HCT116 (cell line): Measurements from ENCODE around the gene LMAN2L. TPM values are rescaled to one million over a fixed set of nuclear protein-coding genes. Genes with fewer than 3 reads are reported as not detected.

Experiments used
- ATAC-seq: fragments of 200-7000 bp; cut with Tn5 transposase; 2 replicates; pipeline ENCODE4 v1.9.1; 2020; ENCODE audit warnings: mild to moderate bottlenecking, moderate library complexity
- BruUV-seq: library from RNA; stranded (reverse); fragments of 400-500 nt; replicated peaks from 2 replicates; lab custom pipeline; 2021; lab: Mats Ljungman, UMichigan
- CTCF ChIA-PET: fragments of 300-600 bp; sonication (Branson Sonifier 250); formaldehyde crosslinking; loops from one replicate; lab custom pipeline; 2021; ENCODE audit warnings: antibody characterized with exemption; lab: Charles Lee
- POLR2A ChIA-PET: fragments of 300-600, 350-600 bp; sonication (Branson Sonifier 250); formaldehyde crosslinking; loops from one replicate; lab custom pipeline; 2021; ENCODE audit warnings: antibody characterized with exemption; lab: Charles Lee
- RAD21 ChIA-PET, 2 experiments: fragments of 300-600 bp; sonication (Branson Sonifier 250); formaldehyde crosslinking; loops; one replicate each; lab custom pipeline; 2023; ENCODE audit warnings: low total read pairs in 2 of 2; ENCODE audit not compliant: uncharacterized antibody in 2 of 2, unreplicated experiment in 2 of 2, low non-redundant PET in 1 of 2; lab: Charles Lee
- DNase-seq: peaks from one replicate; pipeline ENCODE4 v3.0.0-alpha.2; 2010; ENCODE audit warnings: low read depth, low spot score
- H2AFZ ChIP-seq: fragments of 200-600 bp; shearing (Covaris generic), sonication (generic); 2 replicates; pipeline ENCODE4 v1.6.1; 2017; ENCODE audit warnings: low read depth, mixed run types, mixed read lengths, antibody characterized with exemption, low read length; ENCODE audit not compliant: poor library complexity, severe bottlenecking
- H3K27ac ChIP-seq: 2 replicates; pipeline ENCODE4 v1.5.1; 2012; ENCODE audit warnings: low read depth, low read length
- H3K27me3 ChIP-seq: fragments of 200-600 bp; sonication (generic); 2 replicates; pipeline ENCODE4 v1.6.1; 2016; ENCODE audit warnings: mixed run types, low read length, mixed read lengths; ENCODE audit not compliant: insufficient read depth
- H3K36me3 ChIP-seq, 2 experiments: fragments of 200-500 bp in 1 of 2; fragments of 200-600 bp in 1 of 2; sonication (Bioruptor generic) in 1 of 2; sonication (generic) in 1 of 2; 2 replicates each; pipeline versions ENCODE4 v1.5.1 to v1.6.1; 2014 to 2016; ENCODE audit warnings: low read length in 2 of 2, inconsistent platforms in 1 of 2, mixed read lengths in 1 of 2, mixed run types in 1 of 2; ENCODE audit not compliant: insufficient read depth in 2 of 2, control insufficient read depth in 1 of 2
- H3K4me1 ChIP-seq, 2 experiments: fragments of 200-600 bp in 1 of 2; sonication (generic) in 1 of 2; 2 replicates each; pipeline versions ENCODE4 v1.5.1 to v1.6.1; 2012 to 2017; ENCODE audit warnings: low read length in 2 of 2, inconsistent platforms in 1 of 2, mild to moderate bottlenecking in 1 of 2, mixed read lengths in 1 of 2, mixed run types in 1 of 2, moderate library complexity in 1 of 2; ENCODE audit not compliant: insufficient read depth in 2 of 2, control insufficient read depth in 1 of 2
- H3K4me2 ChIP-seq: fragments of 200-600 bp; sonication (generic); 2 replicates; pipeline ENCODE4 v1.6.1; 2017; ENCODE audit warnings: mixed run types, low read length, mixed read lengths
- H3K4me3 ChIP-seq, 2 experiments: fragments of 200-600 bp in 1 of 2; sonication (generic) in 1 of 2; replicated peaks in 1 of 2; 2 replicates each; pipeline ENCODE4 v1.5.1; 2011 to 2016; ENCODE audit warnings: low read length in 2 of 2, control low read depth in 1 of 2, low read depth in 1 of 2, mild to moderate bottlenecking in 1 of 2, mixed read lengths in 1 of 2, mixed run types in 1 of 2
- H3K79me2 ChIP-seq: fragments of 200-600 bp; sonication (generic); 2 replicates; pipeline ENCODE4 v1.6.1; 2017; ENCODE audit warnings: mild to moderate bottlenecking, mixed run types, low read length, moderate library complexity, mixed read lengths; ENCODE audit not compliant: insufficient read depth
- H3K9ac ChIP-seq: fragments of 200-600 bp; sonication (generic); 2 replicates; pipeline ENCODE4 v1.6.1; 2016; ENCODE audit warnings: low read length, mixed read lengths
- H3K9me2 ChIP-seq: fragments of 200-600 bp; sonication (generic), shearing (Covaris generic); 2 replicates; pipeline ENCODE4 v1.6.1; 2017; ENCODE audit warnings: mixed run types, mild to moderate bottlenecking, moderate library complexity; ENCODE audit not compliant: insufficient read depth
- H3K9me3 ChIP-seq, 2 experiments: fragments of 200-500 bp in 1 of 2; fragments of 200-600 bp in 1 of 2; sonication (Bioruptor generic) in 1 of 2; sonication (generic) in 1 of 2; 2 replicates each; pipeline ENCODE4 v1.6.1; 2014 to 2017; ENCODE audit warnings: low read length in 2 of 2, mixed read lengths in 2 of 2, inconsistent platforms in 1 of 2, low read depth in 1 of 2, mild to moderate bottlenecking in 1 of 2, mixed run types in 1 of 2, moderate library complexity in 1 of 2; ENCODE audit not compliant: control insufficient read depth in 1 of 2, insufficient read depth in 1 of 2
- H4K20me1 ChIP-seq: fragments of 200-600 bp; sonication (generic), shearing (Covaris generic); 2 replicates; pipeline ENCODE4 v1.6.1; 2017; ENCODE audit warnings: mixed run types, mild to moderate bottlenecking, moderate library complexity; ENCODE audit not compliant: insufficient read depth
- CBX3 ChIP-seq: IDR thresholded peaks from 2 replicates; pipeline ENCODE4 v1.6.1; 2012; ENCODE audit warnings: low read depth
- EGR1 ChIP-seq: IDR thresholded peaks from 2 replicates; pipeline ENCODE4 v1.6.1; 2012; ENCODE audit warnings: low read depth
- ELF1 ChIP-seq: IDR thresholded peaks from 2 replicates; pipeline ENCODE4 v1.6.1; 2012; ENCODE audit warnings: low read depth, borderline replicate concordance
- FOSL1 ChIP-seq: IDR thresholded peaks from 2 replicates; pipeline ENCODE4 v1.6.1; 2012; ENCODE audit warnings: low read depth
- JUND ChIP-seq: IDR thresholded peaks from 2 replicates; pipeline ENCODE4 v1.6.1; 2012
- POLR2A ChIP-seq: IDR thresholded peaks from 2 replicates; pipeline ENCODE4 v1.7.0; 2011; ENCODE audit warnings: borderline replicate concordance; ENCODE audit not compliant: insufficient read depth, insufficient read length; ENCODE audit errors: extremely low read depth
- RAD21 ChIP-seq: IDR thresholded peaks from 2 replicates; pipeline ENCODE4 v1.6.1; 2012; ENCODE audit warnings: low read depth, mild to moderate bottlenecking
- SIN3A ChIP-seq: IDR thresholded peaks from 2 replicates; pipeline ENCODE4 v1.6.1; 2012; ENCODE audit warnings: low read depth
- SRF ChIP-seq: IDR thresholded peaks from 2 replicates; pipeline ENCODE4 v1.6.1; 2012; ENCODE audit warnings: low read depth
- TCF7L2 ChIP-seq: IDR thresholded peaks from 2 replicates; pipeline ENCODE4 v1.7.0; 2011; ENCODE audit warnings: borderline replicate concordance, inconsistent platforms; ENCODE audit not compliant: insufficient read depth, insufficient read length; ENCODE audit errors: extremely low read depth
- YY1 ChIP-seq: IDR thresholded peaks from 2 replicates; pipeline ENCODE4 v1.6.1; 2011; ENCODE audit warnings: low read length, low read depth, moderate library complexity, mild to moderate bottlenecking; ENCODE audit not compliant: insufficient replicate concordance; ENCODE audit errors: extremely low read depth
- ZFX ChIP-seq: fragments of 450-650 bp; IDR thresholded peaks from 2 replicates; pipeline ENCODE4 v1.6.1; 2017
- intact Hi-C: fragments of 100-400 bp; cut with micrococcal nuclease; formaldehyde crosslinking; loops from 2 replicates; pipeline ENCODE4 v1.10.0; 2022
- total RNA-seq: library from RNA; stranded (reverse); gene quantifications from one replicate; pipeline ENCODE4 v1.2.1, GENCODE V29; 2021; ENCODE audit not compliant: unreplicated experiment
- TF ChIP-seq, protein P1 (sequence below): IDR thresholded peaks from 2 replicates; pipeline ENCODE4 v1.6.1; 2011; ENCODE audit warnings: mild to moderate bottlenecking, low read length, moderate library complexity; ENCODE audit not compliant: insufficient replicate concordance; ENCODE audit errors: extremely low read depth
- TF ChIP-seq, protein P2 (sequence below): IDR thresholded peaks from 2 replicates; pipeline ENCODE4 v1.6.1; 2012
- TF ChIP-seq, protein P3 (sequence below), 3 experiments: fragments of 200-600 bp in 1 of 3; sonication (generic) in 1 of 3; IDR thresholded peaks in 2 of 3; conservative IDR thresholded peaks in 1 of 3; 2 replicates each; pipeline ENCODE4 v1.5.1; 2012 to 2017; ENCODE audit warnings: low read depth in 2 of 3, low read length in 2 of 3, antibody characterized with exemption in 1 of 3, borderline replicate concordance in 1 of 3, control low read depth in 1 of 3, mild to moderate bottlenecking in 1 of 3, mixed read lengths in 1 of 3, mixed run types in 1 of 3, moderate library complexity in 1 of 3; ENCODE audit not compliant: insufficient read depth in 1 of 3

The LMAN2L gene
- total RNA-seq, 1 experiment from 2014 or later = 15.2 TPM

DNA sequence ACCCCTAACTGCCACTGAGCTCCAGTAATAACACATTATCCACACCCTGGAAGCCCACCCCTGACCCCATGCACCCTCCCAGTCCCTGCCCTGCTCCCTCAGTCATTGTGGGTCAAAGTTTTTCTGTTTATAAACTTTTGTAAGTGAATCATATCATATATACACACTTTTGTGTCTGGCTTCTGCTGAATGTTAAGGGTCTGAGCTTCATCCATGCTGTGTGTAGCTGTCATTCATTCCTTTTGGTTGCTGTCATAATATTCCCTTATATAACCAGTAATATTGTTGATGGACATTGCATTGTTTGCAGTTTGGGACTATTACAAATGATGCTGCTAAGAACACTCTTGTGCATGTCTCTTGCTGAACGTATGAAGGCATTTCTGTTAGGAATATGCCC lies 35.3 kb upstream of the LMAN2L start (continued):
- TF ChIP-seq, protein P1, sequence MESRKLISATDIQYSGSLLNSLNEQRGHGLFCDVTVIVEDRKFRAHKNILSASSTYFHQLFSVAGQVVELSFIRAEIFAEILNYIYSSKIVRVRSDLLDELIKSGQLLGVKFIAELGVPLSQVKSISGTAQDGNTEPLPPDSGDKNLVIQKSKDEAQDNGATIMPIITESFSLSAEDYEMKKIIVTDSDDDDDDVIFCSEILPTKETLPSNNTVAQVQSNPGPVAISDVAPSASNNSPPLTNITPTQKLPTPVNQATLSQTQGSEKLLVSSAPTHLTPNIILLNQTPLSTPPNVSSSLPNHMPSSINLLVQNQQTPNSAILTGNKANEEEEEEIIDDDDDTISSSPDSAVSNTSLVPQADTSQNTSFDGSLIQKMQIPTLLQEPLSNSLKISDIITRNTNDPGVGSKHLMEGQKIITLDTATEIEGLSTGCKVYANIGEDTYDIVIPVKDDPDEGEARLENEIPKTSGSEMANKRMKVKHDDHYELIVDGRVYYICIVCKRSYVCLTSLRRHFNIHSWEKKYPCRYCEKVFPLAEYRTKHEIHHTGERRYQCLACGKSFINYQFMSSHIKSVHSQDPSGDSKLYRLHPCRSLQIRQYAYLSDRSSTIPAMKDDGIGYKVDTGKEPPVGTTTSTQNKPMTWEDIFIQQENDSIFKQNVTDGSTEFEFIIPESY = no peak
- no peak for TF ChIP-seq CBX3
- TF ChIP-seq TCF7L2 = no peak
- TF ChIP-seq ELF1 = no peak
- TF ChIP-seq, protein P2, sequence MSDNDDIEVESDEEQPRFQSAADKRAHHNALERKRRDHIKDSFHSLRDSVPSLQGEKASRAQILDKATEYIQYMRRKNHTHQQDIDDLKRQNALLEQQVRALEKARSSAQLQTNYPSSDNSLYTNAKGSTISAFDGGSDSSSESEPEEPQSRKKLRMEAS = no peak
- TF ChIP-seq SRF = no peak
- TF ChIP-seq, all 23 proteins: peak for 0

DNA sequence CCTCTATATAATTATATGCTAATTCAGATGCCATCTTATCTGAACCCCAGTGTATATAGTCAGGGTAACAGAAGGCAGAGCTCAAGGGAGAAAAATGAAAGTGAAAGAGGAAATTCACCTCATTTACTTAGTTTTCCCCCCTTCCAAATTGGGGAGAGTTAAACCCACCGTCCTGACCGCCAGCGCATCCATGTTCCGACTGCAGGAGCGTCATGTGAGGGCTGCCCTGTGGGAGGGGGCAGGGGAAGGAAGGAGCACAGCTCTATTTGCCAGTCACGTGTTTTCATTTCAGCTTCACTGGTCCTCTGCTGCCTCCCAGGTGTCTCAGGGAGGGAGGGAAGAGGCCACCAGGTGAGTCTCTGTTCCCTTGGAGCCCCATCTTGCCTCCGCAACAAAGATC lies 34.1 kb upstream of the LMAN2L start:
- ATAC-seq (no peak), DNase-seq (no peak)
- H3K27me3 ChIP-seq = no peaks in the 10 kb centered on the region
- no TSS peak for BruUV-seq
- H3K9ac ChIP-seq = no peak overlapping the region
- ChIA-PET POLR2A (interaction anchor here (1.0 kb wide), 1 partner anchor 11 kb away, joined by 6 read pairs; no protein-coding TSS in a partner anchor), RAD21 (no interaction called here), CTCF (interaction anchor here (1.2 to 1.6 kb wide), 2 partner anchors 11 to 27 kb away, joined by 3 to 5 read pairs; no protein-coding TSS in a partner anchor)
- H2AFZ ChIP-seq = no peak overlapping the region
- H4K20me1 ChIP-seq = no peaks in the 10 kb centered on the region
- no peaks in the 10 kb centered on the region for H3K9me2 ChIP-seq
- TF ChIP-seq POLR2A (no peak), SIN3A (no peak), ZFX (no peak), TCF7L2 (no peak), RAD21 (no peak), JUND (no peak), FOSL1 (no peak), YY1 (no peak), SRF (no peak), EGR1 (no peak)
- TF ChIP-seq, protein P3, sequence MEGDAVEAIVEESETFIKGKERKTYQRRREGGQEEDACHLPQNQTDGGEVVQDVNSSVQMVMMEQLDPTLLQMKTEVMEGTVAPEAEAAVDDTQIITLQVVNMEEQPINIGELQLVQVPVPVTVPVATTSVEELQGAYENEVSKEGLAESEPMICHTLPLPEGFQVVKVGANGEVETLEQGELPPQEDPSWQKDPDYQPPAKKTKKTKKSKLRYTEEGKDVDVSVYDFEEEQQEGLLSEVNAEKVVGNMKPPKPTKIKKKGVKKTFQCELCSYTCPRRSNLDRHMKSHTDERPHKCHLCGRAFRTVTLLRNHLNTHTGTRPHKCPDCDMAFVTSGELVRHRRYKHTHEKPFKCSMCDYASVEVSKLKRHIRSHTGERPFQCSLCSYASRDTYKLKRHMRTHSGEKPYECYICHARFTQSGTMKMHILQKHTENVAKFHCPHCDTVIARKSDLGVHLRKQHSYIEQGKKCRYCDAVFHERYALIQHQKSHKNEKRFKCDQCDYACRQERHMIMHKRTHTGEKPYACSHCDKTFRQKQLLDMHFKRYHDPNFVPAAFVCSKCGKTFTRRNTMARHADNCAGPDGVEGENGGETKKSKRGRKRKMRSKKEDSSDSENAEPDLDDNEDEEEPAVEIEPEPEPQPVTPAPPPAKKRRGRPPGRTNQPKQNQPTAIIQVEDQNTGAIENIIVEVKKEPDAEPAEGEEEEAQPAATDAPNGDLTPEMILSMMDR (IDR thresholded peaks at IDR 0.05 in 2 of 3, conservative IDR thresholded peaks at IDR 0.05 in 1 of 3; ENCODE audit: borderline replicate concordance in 1 of 3, insufficient read depth in 1 of 3, low read depth in 2 of 3, low read length in 2 of 3) = no peak
- TF ChIP-seq, protein P1 = no peak
- 0 out of 4 replicates have a peak, but pooled peaks cover 0 to 4% of the 10 kb centered on the region in 2 experiments for H3K36me3 ChIP-seq
- peaks cover 0 to 7% of the 10 kb centered on the region in 2 experiments; a peak in 1 of 4 replicates for H3K4me1 ChIP-seq
- no peak overlapping the region for H3K4me2 ChIP-seq
- no peak overlapping the region for H3K4me3 ChIP-seq
- no peak overlapping the region for H3K27ac ChIP-seq
- intact Hi-C loops = no loop called here
- H3K79me2 ChIP-seq = no peaks in the 10 kb centered on the region
- no peaks in the 10 kb centered on the region for H3K9me3 ChIP-seq
